ENCODE results near the gene PKIB.

DNA sequence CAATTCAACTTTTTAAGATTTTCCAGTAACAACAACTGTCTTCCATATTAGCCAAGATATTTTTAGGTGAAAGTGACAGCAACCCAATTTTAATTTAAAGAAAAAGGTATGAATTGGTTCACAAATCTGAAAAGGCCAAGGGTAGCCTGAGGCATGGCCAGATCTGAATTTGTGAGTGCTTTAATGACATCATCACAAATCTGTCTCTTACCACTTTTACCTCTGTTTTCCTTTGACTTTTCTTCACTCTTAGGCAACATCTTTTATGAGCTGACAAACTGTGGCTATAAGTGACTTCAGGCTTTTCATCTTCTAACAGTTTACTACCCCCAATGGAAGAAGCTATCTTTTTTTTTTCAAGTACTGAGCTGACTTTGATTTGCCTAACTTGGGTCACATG is 44.5 kb upstream of the PKIB start:
- TF ChIP-seq POLR2A (IDR thresholded peaks at IDR 0.05; ENCODE audit: low read depth, low read length) (no peak), CTCF (conservative IDR thresholded peaks at IDR 0.05; ENCODE audit: low read depth, low read length) (no peak), FOS (IDR thresholded peaks at IDR 0.05; ENCODE audit: low read depth, low read length) (no peak), RFX5 (IDR thresholded peaks at IDR 0.05; ENCODE audit: low read depth, low read length) (no peak), RAD21 (IDR thresholded peaks at IDR 0.05; ENCODE audit: low read length) (no peak)

Data from IMR-90 (cell line).